ENCODE measurements around the gene ACIN1. TPM values are rescaled to one million over a fixed set of nuclear protein-coding genes. Genes with fewer than 3 reads are reported as not detected.

The ACIN1 gene
- total RNA-seq, 1 experiment from 2014 or later: 179 TPM

DNA sequence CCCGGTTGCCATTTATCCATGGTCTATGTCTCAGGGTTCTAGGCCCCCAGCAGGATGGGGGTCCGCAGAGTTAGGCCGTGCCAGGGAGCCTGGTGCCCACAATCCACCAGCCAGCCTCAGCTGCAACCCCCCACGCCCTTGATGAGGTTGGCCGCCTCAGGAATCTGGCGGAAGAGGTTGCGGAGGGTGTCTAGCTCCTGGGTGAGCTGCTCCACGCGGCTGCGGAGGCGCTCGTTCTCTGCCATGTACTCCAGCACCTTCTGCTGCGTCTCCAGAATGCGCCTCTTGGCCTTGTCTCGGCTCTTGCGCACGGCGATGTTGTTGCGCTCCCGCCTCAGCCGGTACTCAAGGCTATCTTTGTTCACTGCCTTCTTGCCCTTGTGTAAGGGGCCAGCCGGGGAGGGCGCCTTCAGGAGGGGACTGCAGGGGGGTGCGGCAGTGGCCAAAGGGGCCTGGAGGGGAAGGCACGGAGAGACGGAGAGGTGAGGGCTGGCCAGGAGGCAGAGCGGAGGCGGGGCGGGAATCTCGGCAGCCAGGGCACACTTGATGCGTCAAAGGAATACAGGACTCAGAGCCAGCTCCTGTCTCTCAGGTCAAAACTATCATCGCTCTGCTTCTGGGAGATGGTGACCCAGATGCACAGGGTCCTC lies 22.6 kb upstream of the ACIN1 start:
- DNase-seq (ENCODE audit: low read depth, low spot score) (no peak), ATAC-seq (no peak)
- H3K79me2 ChIP-seq (ENCODE audit: insufficient read depth, low read length): no peaks in the 10 kb centered on the region
- H3K9me2 ChIP-seq (ENCODE audit: insufficient read depth): no peaks in the 10 kb centered on the region
- ChIA-PET RAD21 (ENCODE audit: low non-redundant PET in 1 of 2, low total read pairs in 2 of 2, uncharacterized antibody in 2 of 2, unreplicated experiment in 2 of 2) (no interaction called here), POLR2A (no interaction called here), CTCF (interaction anchor here (0.6 kb wide), 1 partner anchor 226 kb away, joined by 4 read pairs; no protein-coding TSS in a partner anchor)
- no peak overlapping the region for H3K27ac ChIP-seq (ENCODE audit: low read depth, low read length)
- intact Hi-C loops (cut with micrococcal nuclease): no loop called here
- H3K9me3 ChIP-seq (ENCODE audit: control insufficient read depth in 1 of 2, insufficient read depth in 1 of 2, low read depth in 1 of 2, low read length in 2 of 2): no peaks in the 10 kb centered on the region
- H3K4me2 ChIP-seq (ENCODE audit: low read length): no peak overlapping the region
- H3K4me1 ChIP-seq (ENCODE audit: control insufficient read depth in 1 of 2, insufficient read depth in 2 of 2, low read length in 2 of 2): peaks cover 12 to 23% of the 10 kb centered on the region in 2 experiments
- no TSS peak for BruUV-seq (replicated peaks)
- H4K20me1 ChIP-seq (ENCODE audit: insufficient read depth): no peaks in the 10 kb centered on the region
- TF ChIP-seq JUND (IDR thresholded peaks at IDR 0.05) (no peak), CBX3 (IDR thresholded peaks at IDR 0.05; ENCODE audit: low read depth) (no peak), POLR2A (IDR thresholded peaks at IDR 0.05; ENCODE audit: borderline replicate concordance, extremely low read depth, insufficient read depth, insufficient read length) (no peak)
- H3K36me3 ChIP-seq (ENCODE audit: control insufficient read depth in 1 of 2, insufficient read depth in 2 of 2, low read length in 2 of 2): no peaks in the 10 kb centered on the region
- no peak overlapping the region for H2AFZ ChIP-seq (ENCODE audit: low read depth, low read length, poor library complexity, severe bottlenecking)
- H3K27me3 ChIP-seq (ENCODE audit: insufficient read depth, low read length): no peaks in the 10 kb centered on the region
- H3K9ac ChIP-seq (ENCODE audit: low read length): no peak overlapping the region
- H3K4me3 ChIP-seq (replicated peaks in 1 of 2; ENCODE audit: low read depth in 1 of 2, low read length in 2 of 2): no peak overlapping the region

DNA sequence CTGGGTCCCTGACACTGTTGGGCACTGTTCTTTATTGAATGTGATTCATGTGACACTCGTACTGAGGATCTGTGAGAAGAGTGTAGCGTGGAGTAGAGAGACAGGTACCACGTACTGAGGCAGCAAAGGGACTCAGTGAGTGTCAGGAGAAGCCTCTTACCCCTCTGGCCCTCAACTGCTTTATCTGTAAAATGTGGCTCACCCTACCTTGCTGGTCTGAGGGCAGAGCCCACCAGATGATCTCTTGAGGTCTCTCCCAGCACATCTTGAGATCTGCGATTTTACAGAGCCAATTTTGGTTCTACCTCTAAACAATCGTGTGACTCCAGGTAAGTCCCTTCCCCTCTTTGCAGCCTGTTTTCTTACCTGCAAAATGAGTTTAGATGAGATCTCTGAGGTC lies 21.0 kb upstream of the ACIN1 start:
- POLR2A ChIA-PET: interaction anchor here (1.4 kb wide), 1 partner anchor 21 kb away, joined by 7 read pairs; the partner anchor contains the start of genes ACIN1 and C14orf119
- no peak overlapping the region for H3K4me3 ChIP-seq (replicated peaks in 1 of 2; ENCODE audit: low read depth in 1 of 2, low read length in 2 of 2)
- H3K4me2 ChIP-seq (ENCODE audit: low read length): peak overlapping the region; percentile 73; the same call in 1 of the 2 replicates
- peaks cover 12 to 23% of the 10 kb centered on the region in 2 experiments for H3K4me1 ChIP-seq (ENCODE audit: control insufficient read depth in 1 of 2, insufficient read depth in 2 of 2, low read length in 2 of 2)
- H3K27me3 ChIP-seq (ENCODE audit: insufficient read depth, low read length): peaks cover 11% of the 10 kb centered on the region; the same call in 1 of the 2 replicates
- H4K20me1 ChIP-seq (ENCODE audit: insufficient read depth): no peaks in the 10 kb centered on the region
- H3K9ac ChIP-seq (ENCODE audit: low read length): no peak overlapping the region
- TF ChIP-seq POLR2A (IDR thresholded peaks at IDR 0.05; ENCODE audit: borderline replicate concordance, extremely low read depth, insufficient read depth, insufficient read length): no peak
- TF ChIP-seq FOSL1 (IDR thresholded peaks at IDR 0.05; ENCODE audit: low read depth): no peak
- no peak for TF ChIP-seq CEBPB (IDR thresholded peaks at IDR 0.05; ENCODE audit: low read depth)
- no peak for TF ChIP-seq JUND (IDR thresholded peaks at IDR 0.05)
- TF ChIP-seq, protein P1, sequence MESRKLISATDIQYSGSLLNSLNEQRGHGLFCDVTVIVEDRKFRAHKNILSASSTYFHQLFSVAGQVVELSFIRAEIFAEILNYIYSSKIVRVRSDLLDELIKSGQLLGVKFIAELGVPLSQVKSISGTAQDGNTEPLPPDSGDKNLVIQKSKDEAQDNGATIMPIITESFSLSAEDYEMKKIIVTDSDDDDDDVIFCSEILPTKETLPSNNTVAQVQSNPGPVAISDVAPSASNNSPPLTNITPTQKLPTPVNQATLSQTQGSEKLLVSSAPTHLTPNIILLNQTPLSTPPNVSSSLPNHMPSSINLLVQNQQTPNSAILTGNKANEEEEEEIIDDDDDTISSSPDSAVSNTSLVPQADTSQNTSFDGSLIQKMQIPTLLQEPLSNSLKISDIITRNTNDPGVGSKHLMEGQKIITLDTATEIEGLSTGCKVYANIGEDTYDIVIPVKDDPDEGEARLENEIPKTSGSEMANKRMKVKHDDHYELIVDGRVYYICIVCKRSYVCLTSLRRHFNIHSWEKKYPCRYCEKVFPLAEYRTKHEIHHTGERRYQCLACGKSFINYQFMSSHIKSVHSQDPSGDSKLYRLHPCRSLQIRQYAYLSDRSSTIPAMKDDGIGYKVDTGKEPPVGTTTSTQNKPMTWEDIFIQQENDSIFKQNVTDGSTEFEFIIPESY (IDR thresholded peaks at IDR 0.05; ENCODE audit: extremely low read depth, insufficient replicate concordance, low read length): no peak
- TF ChIP-seq CBX3 (IDR thresholded peaks at IDR 0.05; ENCODE audit: low read depth): no peak
- no peak for TF ChIP-seq ZNF274 (IDR thresholded peaks at IDR 0.05; ENCODE audit: low read depth, low read length)
- TF ChIP-seq, protein P2, sequence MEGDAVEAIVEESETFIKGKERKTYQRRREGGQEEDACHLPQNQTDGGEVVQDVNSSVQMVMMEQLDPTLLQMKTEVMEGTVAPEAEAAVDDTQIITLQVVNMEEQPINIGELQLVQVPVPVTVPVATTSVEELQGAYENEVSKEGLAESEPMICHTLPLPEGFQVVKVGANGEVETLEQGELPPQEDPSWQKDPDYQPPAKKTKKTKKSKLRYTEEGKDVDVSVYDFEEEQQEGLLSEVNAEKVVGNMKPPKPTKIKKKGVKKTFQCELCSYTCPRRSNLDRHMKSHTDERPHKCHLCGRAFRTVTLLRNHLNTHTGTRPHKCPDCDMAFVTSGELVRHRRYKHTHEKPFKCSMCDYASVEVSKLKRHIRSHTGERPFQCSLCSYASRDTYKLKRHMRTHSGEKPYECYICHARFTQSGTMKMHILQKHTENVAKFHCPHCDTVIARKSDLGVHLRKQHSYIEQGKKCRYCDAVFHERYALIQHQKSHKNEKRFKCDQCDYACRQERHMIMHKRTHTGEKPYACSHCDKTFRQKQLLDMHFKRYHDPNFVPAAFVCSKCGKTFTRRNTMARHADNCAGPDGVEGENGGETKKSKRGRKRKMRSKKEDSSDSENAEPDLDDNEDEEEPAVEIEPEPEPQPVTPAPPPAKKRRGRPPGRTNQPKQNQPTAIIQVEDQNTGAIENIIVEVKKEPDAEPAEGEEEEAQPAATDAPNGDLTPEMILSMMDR (IDR thresholded peaks at IDR 0.05 in 2 of 3, conservative IDR thresholded peaks at IDR 0.05 in 1 of 3; ENCODE audit: borderline replicate concordance in 1 of 3, insufficient read depth in 1 of 3, low read depth in 2 of 3, low read length in 2 of 3): no peak
- TF ChIP-seq EGR1 (IDR thresholded peaks at IDR 0.05; ENCODE audit: low read depth): no peak
- H3K9me3 ChIP-seq (ENCODE audit: control insufficient read depth in 1 of 2, insufficient read depth in 1 of 2, low read depth in 1 of 2, low read length in 2 of 2): no peaks in the 10 kb centered on the region
- CTCF ChIA-PET: interaction anchor here (0.7 to 1.4 kb wide), 3 partner anchors 47 to 129 kb away, joined by 3 to 6 read pairs (median 4); no protein-coding TSS in a partner anchor
- no peak overlapping the region for H2AFZ ChIP-seq (ENCODE audit: low read depth, low read length, poor library complexity, severe bottlenecking)
- no peak for ATAC-seq
- no peaks in the 10 kb centered on the region for H3K79me2 ChIP-seq (ENCODE audit: insufficient read depth, low read length)
- no peaks in the 10 kb centered on the region for H3K9me2 ChIP-seq (ENCODE audit: insufficient read depth)
- RAD21 ChIA-PET (ENCODE audit: low non-redundant PET in 1 of 2, low total read pairs in 2 of 2, uncharacterized antibody in 2 of 2, unreplicated experiment in 2 of 2): no interaction called here
- intact Hi-C loops (cut with micrococcal nuclease): no loop called here
- no peak overlapping the region for H3K27ac ChIP-seq (ENCODE audit: low read depth, low read length)
- H3K36me3 ChIP-seq (ENCODE audit: control insufficient read depth in 1 of 2, insufficient read depth in 2 of 2, low read length in 2 of 2): no peaks in the 10 kb centered on the region
- BruUV-seq (replicated peaks): no TSS peak
- DNase-seq (ENCODE audit: low read depth, low spot score): no peak

All from HCT116 (cell line).